Measurements from ENCODE around the gene PSMD9.

DNA sequence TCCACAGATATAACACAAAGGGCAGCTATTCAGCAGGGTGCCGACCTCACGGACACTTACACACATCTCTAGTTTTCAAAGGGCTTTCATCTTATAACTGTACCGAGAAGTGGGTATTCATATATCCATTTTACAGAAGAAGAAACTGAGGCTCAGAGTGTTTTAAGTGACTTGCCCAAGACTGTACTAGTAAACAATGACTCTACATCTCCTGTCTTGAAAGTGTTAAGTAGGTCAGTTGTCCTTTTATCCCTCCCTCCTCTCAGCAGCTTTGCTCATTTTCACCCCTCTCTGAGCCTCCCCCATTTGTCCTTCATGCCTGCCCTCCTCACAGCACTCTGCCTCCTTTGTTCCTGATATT is 43.6 kb downstream of the PSMD9 start:
- TF ChIP-seq NFIC (IDR thresholded peaks at IDR 0.05) (no peak), FOXM1 (IDR thresholded peaks at IDR 0.05; ENCODE audit: borderline replicate concordance, low read depth) (no peak), YY1 (IDR thresholded peaks at IDR 0.05; ENCODE audit: low read depth) (no peak), EP300 (IDR thresholded peaks at IDR 0.05; ENCODE audit: borderline replicate concordance) (no peak)
- TF ChIP-seq, protein P1, sequence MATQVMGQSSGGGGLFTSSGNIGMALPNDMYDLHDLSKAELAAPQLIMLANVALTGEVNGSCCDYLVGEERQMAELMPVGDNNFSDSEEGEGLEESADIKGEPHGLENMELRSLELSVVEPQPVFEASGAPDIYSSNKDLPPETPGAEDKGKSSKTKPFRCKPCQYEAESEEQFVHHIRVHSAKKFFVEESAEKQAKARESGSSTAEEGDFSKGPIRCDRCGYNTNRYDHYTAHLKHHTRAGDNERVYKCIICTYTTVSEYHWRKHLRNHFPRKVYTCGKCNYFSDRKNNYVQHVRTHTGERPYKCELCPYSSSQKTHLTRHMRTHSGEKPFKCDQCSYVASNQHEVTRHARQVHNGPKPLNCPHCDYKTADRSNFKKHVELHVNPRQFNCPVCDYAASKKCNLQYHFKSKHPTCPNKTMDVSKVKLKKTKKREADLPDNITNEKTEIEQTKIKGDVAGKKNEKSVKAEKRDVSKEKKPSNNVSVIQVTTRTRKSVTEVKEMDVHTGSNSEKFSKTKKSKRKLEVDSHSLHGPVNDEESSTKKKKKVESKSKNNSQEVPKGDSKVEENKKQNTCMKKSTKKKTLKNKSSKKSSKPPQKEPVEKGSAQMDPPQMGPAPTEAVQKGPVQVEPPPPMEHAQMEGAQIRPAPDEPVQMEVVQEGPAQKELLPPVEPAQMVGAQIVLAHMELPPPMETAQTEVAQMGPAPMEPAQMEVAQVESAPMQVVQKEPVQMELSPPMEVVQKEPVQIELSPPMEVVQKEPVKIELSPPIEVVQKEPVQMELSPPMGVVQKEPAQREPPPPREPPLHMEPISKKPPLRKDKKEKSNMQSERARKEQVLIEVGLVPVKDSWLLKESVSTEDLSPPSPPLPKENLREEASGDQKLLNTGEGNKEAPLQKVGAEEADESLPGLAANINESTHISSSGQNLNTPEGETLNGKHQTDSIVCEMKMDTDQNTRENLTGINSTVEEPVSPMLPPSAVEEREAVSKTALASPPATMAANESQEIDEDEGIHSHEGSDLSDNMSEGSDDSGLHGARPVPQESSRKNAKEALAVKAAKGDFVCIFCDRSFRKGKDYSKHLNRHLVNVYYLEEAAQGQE (IDR thresholded peaks at IDR 0.05; ENCODE audit: low read depth) = no peak
- TF ChIP-seq, protein P2, sequence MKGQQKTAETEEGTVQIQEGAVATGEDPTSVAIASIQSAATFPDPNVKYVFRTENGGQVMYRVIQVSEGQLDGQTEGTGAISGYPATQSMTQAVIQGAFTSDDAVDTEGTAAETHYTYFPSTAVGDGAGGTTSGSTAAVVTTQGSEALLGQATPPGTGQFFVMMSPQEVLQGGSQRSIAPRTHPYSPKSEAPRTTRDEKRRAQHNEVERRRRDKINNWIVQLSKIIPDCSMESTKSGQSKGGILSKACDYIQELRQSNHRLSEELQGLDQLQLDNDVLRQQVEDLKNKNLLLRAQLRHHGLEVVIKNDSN (IDR thresholded peaks at IDR 0.05) = no peak
- TF ChIP-seq, protein P3, sequence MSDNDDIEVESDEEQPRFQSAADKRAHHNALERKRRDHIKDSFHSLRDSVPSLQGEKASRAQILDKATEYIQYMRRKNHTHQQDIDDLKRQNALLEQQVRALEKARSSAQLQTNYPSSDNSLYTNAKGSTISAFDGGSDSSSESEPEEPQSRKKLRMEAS (IDR thresholded peaks at IDR 0.05) = no peak
